DLD1 (cell line): ENCODE measurements around the gene SCRG1.

ENCODE experiments used
- in situ Hi-C: cut with HindIII; loops from 2 replicates; pipeline ENCODE4 v1.10.0; 2017; ENCODE audit warnings: low sequenced_read_pairs

Gene SCRG1

GRCh38 chr4:173413036-173413435 lies 14.1 kb upstream of the SCRG1 start:
- in situ Hi-C loops: no loop called here

GRCh38 chr4:173411106-173411693 lies 12.3 kb upstream of the SCRG1 start:
- in situ Hi-C loops: no loop called here

GRCh38 chr4:173410079-173410478 lies 11.2 kb upstream of the SCRG1 start:
- in situ Hi-C loops: no loop called here

GRCh38 chr4:173405840-173406606 lies 7.1 kb upstream of the SCRG1 start:
- in situ Hi-C loops: no loop called here

GRCh38 chr4:173404296-173404865 lies 5.5 kb upstream of the SCRG1 start:
- in situ Hi-C loops: no loop called here

GRCh38 chr4:173403051-173403450 lies 4.1 kb upstream of the SCRG1 start:
- in situ Hi-C loops: no loop called here

GRCh38 chr4:173401063-173401462 lies 2.1 kb upstream of the SCRG1 start:
- in situ Hi-C loops: no loop called here

- in situ Hi-C loops: no loop called here
Observed at GRCh38 chr4:173398220-173398619, 696 bp downstream of the SCRG1 start.

GRCh38 chr4:173397604-173398003 lies 1.3 kb downstream of the SCRG1 start:
- in situ Hi-C loops: no loop called here

- in situ Hi-C loops: no loop called here
Observed at GRCh38 chr4:173391701-173392100, 7.2 kb downstream of the SCRG1 start.

- in situ Hi-C loops: no loop called here
Observed at GRCh38 chr4:173386751-173387150, 12.2 kb downstream of the SCRG1 start.

- in situ Hi-C loops: no loop called here
Observed at GRCh38 chr4:173382349-173382748, 16.6 kb downstream of the SCRG1 start.

- in situ Hi-C loops: no loop called here
Observed at GRCh38 chr4:173381610-173382009, 17.3 kb downstream of the SCRG1 start.

- in situ Hi-C loops: no loop called here
Observed at GRCh38 chr4:173380987-173381386, 17.9 kb downstream of the SCRG1 start.

- in situ Hi-C loops: no loop called here
Observed at GRCh38 chr4:173379929-173380328, 19.0 kb downstream of the SCRG1 start.

GRCh38 chr4:173374588-173374987 lies 24.3 kb downstream of the SCRG1 start:
- in situ Hi-C loops: no loop called here

- in situ Hi-C loops: no loop called here
Observed at GRCh38 chr4:173371292-173372192, 27.4 kb downstream of the SCRG1 start.

- in situ Hi-C loops: no loop called here
Observed at GRCh38 chr4:173370477-173371291, 28.2 kb downstream of the SCRG1 start, which contains the start of gene SAP30. SAP30 (plus strand) TSS chr4:173370954; CDS start chr4:173371183, 229 bp downstream.

GRCh38 chr4:173370130-173370476 lies 28.8 kb downstream of the SCRG1 start:
- in situ Hi-C loops: no loop called here

GRCh38 chr4:173367946-173368345 lies 31.0 kb downstream of the SCRG1 start:
- in situ Hi-C loops: no loop called here
